Posterior vena cava (tissue), 2 donors: ENCODE results near the gene CLEC14A. TPM values are rescaled to one million over a fixed set of nuclear protein-coding genes. Genes with fewer than 3 reads are reported as not detected.

Experiments used
- DNase-seq: peaks from one replicate; pipeline ENCODE4 v3.0.0-alpha.2; 2020; ENCODE audit warnings: low spot score
- intact Hi-C, 2 donors: fragments of 100-400 bp; cut with DNase I; formaldehyde crosslinking; loops; one replicate each; pipeline versions ENCODE4 v1.14.1 to v1.14.2; 2022 to 2023
- total RNA-seq, 2 donors: library from RNA; stranded (reverse); fragmentation: NEBNext Ultra II Directional; extraction: Animal tissue kit (Norgen Biotek cat#: 25700); gene quantifications; one replicate each; pipeline ENCODE4 v1.2.1, GENCODE V29; 2021
- donor health status: DM: yes; HTN: yes; CAD: no.
- donor health status: DM: yes; HTN: yes; CAD: no.

CLEC14A gene
- total RNA-seq, 2 donors from 2014 or later: 31.6 to 36.4 TPM

- intact Hi-C loops: no loop called here
- no peak for DNase-seq
Measured at GRCh38 chr14:38207736-38208617, 47.9 kb downstream of the CLEC14A start, which contains the start of gene SSTR1. Gene SSTR1, plus strand, starts transcription at chr14:38207904. Its CDS starts 1,486 bp downstream, at chr14:38209390.

DNA sequence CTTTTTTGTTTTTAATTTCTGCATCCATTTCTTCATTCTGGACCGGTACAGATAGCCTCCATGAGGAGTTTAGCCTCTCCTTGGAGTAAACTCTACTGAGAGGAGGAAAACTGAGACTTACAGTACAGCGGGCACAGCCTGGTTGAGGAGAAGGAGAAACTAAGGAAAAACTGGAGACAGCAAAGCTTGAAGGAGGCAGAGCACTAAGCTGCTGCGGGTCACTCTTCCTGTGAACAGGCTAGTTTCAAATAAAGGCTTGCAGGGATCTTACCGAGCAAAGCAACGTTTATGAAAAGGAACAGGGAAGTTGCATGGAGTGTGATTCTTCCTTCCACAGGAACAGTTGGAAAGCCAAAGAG is 48.5 kb downstream of the CLEC14A start:
- DNase-seq: no peak
- intact Hi-C loops: no loop called here

DNA sequence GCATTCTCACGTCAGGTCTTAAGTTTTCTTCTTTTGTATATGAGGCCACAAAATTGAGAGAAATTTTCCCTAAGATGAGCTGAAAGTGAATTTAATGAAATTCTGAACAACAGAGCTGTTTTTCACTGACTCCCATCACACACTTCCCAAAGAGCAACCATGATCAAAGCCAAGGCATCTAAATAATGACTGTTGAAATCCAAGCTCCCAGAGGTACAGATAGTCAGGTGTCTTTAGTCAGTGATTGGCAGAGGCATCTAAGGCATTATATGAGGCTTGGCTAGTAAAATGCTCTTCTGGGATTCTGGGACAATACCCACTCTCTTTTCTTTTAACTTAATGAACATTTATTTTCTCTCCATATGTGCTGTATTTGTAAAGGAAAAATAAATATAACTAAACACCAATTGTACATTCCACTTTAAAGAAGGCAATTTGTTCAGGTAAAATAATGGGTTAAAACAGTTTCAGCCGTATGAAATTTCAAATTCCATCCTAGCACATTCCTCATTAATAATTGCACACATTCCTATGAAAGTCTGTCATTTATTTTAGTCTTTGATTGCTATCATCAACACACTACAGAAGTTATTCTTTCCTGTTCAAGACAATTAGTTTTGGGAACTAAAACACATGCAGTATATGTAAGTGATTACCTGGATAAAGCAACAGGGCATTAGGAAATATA is 49.1 kb downstream of the CLEC14A start:
- intact Hi-C loops: no loop called here
- DNase-seq: no peak

DNA sequence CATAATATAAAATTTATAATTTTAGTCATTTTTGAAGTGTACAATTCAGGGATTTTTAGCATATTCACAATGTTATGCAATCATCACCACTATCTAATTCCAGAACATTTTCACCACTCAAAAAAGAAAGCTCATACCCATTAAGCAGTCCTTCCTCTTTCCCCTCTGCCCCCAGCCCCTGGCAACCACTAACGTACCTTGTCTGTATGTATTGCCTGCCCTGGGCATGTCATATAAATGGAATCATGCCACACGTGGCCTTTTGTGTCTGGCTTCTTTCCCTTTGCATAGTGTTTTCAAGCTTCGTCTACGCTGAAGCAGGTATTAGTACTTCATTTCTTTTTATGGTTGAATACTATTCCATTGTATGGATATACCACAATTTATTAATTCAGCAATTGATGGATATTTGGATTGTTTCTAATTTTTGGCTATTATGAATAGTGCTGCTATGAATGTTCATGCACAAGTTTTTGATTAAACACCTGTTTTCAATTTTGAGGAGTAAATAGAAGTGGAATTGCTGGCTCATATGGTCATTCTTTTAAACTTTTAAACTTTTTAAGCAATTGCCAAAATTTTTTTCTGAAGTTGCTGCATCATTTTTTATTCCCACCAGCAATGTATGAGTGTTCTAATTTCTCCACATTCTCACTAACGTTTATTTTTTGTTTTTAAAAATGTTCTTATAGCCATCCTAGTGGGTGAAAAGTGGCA is 49.8 kb downstream of the CLEC14A start:
- no peak for DNase-seq
- intact Hi-C loops: no loop called here

GRCh38 chr14:38205119-38205813 is 50.6 kb downstream of the CLEC14A start:
- intact Hi-C loops: no loop called here
- no peak for DNase-seq

- intact Hi-C loops: no loop called here
- no peak for DNase-seq
Measured at GRCh38 chr14:38204719-38205115, 51.2 kb downstream of the CLEC14A start.

Other genes starting within 250 kb of the CLEC14A start
- gene SSTR1, start 48.2 kb downstream of the CLEC14A start, total RNA-seq: 1 to 10 TPM in 1 of 2 donors, under 1 TPM in 1; 0.74 to 1.5 TPM